Measurements from ENCODE around the gene NEB. TPM values are rescaled to one million over a fixed set of nuclear protein-coding genes. Genes with fewer than 3 reads are reported as not detected.

Gene NEB
- polyA plus RNA-seq, 3 donors: 2.7 TPM; not detected in 2

- H3K27ac ChIP-seq (ENCODE audit: low read depth in 1 of 2, low read length in 2 of 2): no peak overlapping the region
- no peaks in the 10 kb centered on the region for H3K27me3 Mint-ChIP-seq (ENCODE audit: low read depth in 3 of 3)
- no peak for TF ChIP-seq CTCF (IDR thresholded peaks at IDR 0.05)
- no peaks in the 10 kb centered on the region for H3K79me2 ChIP-seq (ENCODE audit: insufficient read depth, low read length)
- no peaks in the 10 kb centered on the region for H4K20me1 ChIP-seq (ENCODE audit: insufficient read depth, low read length)
- no peaks in the 10 kb centered on the region for H3K27me3 ChIP-seq (ENCODE audit: control insufficient read depth in 2 of 2, insufficient read depth in 2 of 2, low read length in 2 of 2)
- no peaks in the 10 kb centered on the region for H3K4me1 Mint-ChIP-seq
- H3K36me3 ChIP-seq (replicated peaks in 1 of 2; ENCODE audit: control insufficient read depth in 1 of 2, insufficient read depth in 2 of 2, low read length in 2 of 2): no peaks in the 10 kb centered on the region
- no peak overlapping the region for H3K4me3 Mint-ChIP-seq
- no peak for DNase-seq
- intact Hi-C loops (cut with micrococcal nuclease): no loop called here
- no peaks in the 10 kb centered on the region for H3K9me3 Mint-ChIP-seq
- H3K4me2 ChIP-seq (replicated peaks; ENCODE audit: extremely low read depth, low read length, poor library complexity, severe bottlenecking): no peak overlapping the region
- WGBS (ENCODE audit: insufficient coverage): 97% methylated on average over 6 of the region's 8 CpGs
- H3K4me1 ChIP-seq (ENCODE audit: control insufficient read depth in 1 of 2, insufficient read depth in 2 of 2, low read length in 2 of 2): no peaks in the 10 kb centered on the region
- no peaks in the 10 kb centered on the region for H3K9me3 ChIP-seq (replicated peaks in 1 of 2; ENCODE audit: control insufficient read depth in 1 of 2, insufficient read depth in 1 of 2, low read length in 2 of 2)
- no peak overlapping the region for H3K27ac Mint-ChIP-seq
- no peak overlapping the region for H2AFZ ChIP-seq (ENCODE audit: insufficient read depth, low read depth, low read length, poor library complexity, severe bottlenecking)
- H3K4me3 ChIP-seq (replicated peaks in 1 of 3; ENCODE audit: low read depth in 2 of 3, low read length in 3 of 3): no peak overlapping the region
- H3K9ac ChIP-seq (ENCODE audit: insufficient read depth, low read length, poor library complexity, severe bottlenecking): no peak overlapping the region
- H3K36me3 Mint-ChIP-seq: no peaks in the 10 kb centered on the region
Measured at GRCh38 chr2:151570191-151570590, 164.1 kb downstream of the NEB start.

GRCh38 chr2:151569167-151569566 lies 165.1 kb downstream of the NEB start:
- Mint-ChIP-seq H3K9me3 (no peaks in the 10 kb centered on the region), H3K27ac (no peak overlapping the region), H3K27me3 (ENCODE audit: low read depth in 3 of 3) (no peaks in the 10 kb centered on the region), H3K4me1 (no peaks in the 10 kb centered on the region), H3K4me3 (no peak overlapping the region), H3K36me3 (no peaks in the 10 kb centered on the region)
- no peak for TF ChIP-seq CTCF (IDR thresholded peaks at IDR 0.05)
- Histone ChIP-seq H3K79me2 (ENCODE audit: insufficient read depth, low read length) (no peaks in the 10 kb centered on the region), H3K9me3 (replicated peaks in 1 of 2; ENCODE audit: control insufficient read depth in 1 of 2, insufficient read depth in 1 of 2, low read length in 2 of 2) (no peaks in the 10 kb centered on the region), H3K27ac (ENCODE audit: low read depth in 1 of 2, low read length in 2 of 2) (no peak overlapping the region), H2AFZ (ENCODE audit: insufficient read depth, low read depth, low read length, poor library complexity, severe bottlenecking) (no peak overlapping the region), H3K27me3 (ENCODE audit: control insufficient read depth in 2 of 2, insufficient read depth in 2 of 2, low read length in 2 of 2) (no peaks in the 10 kb centered on the region), H3K4me2 (replicated peaks; ENCODE audit: extremely low read depth, low read length, poor library complexity, severe bottlenecking) (no peak overlapping the region), H3K4me1 (ENCODE audit: control insufficient read depth in 1 of 2, insufficient read depth in 2 of 2, low read length in 2 of 2) (no peaks in the 10 kb centered on the region), H4K20me1 (ENCODE audit: insufficient read depth, low read length) (no peaks in the 10 kb centered on the region), H3K9ac (ENCODE audit: insufficient read depth, low read length, poor library complexity, severe bottlenecking) (no peak overlapping the region), H3K4me3 (replicated peaks in 1 of 3; ENCODE audit: low read depth in 2 of 3, low read length in 3 of 3) (no peak overlapping the region), H3K36me3 (replicated peaks in 1 of 2; ENCODE audit: control insufficient read depth in 1 of 2, insufficient read depth in 2 of 2, low read length in 2 of 2) (no peaks in the 10 kb centered on the region)
- no peak for DNase-seq
- intact Hi-C loops (cut with micrococcal nuclease): no loop called here
- WGBS (ENCODE audit: insufficient coverage): 96% methylated on average over 7 of the region's 8 CpGs
